ENCODE measurements around the gene TIAM1.

Gene TIAM1

DNA sequence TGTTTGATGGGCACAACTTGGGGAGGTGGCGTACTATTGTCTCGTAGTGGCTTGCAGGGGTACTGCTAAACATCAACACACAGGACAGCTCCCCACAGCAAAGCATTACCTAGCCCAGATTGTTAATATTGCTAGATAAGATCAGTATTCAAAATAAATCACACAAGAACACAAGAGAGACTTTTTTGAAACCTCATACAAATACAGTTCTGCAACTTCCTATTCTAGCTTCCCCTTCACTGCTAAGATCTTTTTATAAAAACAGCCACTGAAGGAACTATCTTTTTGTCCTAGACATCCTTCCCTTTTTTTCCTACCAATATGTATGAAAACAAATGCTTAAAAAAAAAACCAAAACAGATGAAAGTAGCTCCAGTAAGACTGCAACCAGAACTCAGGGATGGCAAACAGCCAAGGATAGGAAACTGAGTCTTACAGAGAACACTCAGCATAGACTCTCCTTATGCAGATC lies 167.9 kb downstream of the TIAM1 start:
- ChIA-PET POLR2A (no interaction called here), CTCF (interaction anchor here (1.2 to 1.6 kb wide), 3 partner anchors 11 to 77 kb away, joined by 3 to 5 read pairs (median 4); no protein-coding TSS in a partner anchor)
- TF ChIP-seq, protein P1, sequence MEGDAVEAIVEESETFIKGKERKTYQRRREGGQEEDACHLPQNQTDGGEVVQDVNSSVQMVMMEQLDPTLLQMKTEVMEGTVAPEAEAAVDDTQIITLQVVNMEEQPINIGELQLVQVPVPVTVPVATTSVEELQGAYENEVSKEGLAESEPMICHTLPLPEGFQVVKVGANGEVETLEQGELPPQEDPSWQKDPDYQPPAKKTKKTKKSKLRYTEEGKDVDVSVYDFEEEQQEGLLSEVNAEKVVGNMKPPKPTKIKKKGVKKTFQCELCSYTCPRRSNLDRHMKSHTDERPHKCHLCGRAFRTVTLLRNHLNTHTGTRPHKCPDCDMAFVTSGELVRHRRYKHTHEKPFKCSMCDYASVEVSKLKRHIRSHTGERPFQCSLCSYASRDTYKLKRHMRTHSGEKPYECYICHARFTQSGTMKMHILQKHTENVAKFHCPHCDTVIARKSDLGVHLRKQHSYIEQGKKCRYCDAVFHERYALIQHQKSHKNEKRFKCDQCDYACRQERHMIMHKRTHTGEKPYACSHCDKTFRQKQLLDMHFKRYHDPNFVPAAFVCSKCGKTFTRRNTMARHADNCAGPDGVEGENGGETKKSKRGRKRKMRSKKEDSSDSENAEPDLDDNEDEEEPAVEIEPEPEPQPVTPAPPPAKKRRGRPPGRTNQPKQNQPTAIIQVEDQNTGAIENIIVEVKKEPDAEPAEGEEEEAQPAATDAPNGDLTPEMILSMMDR (IDR thresholded peaks at IDR 0.05; ENCODE audit: control extremely low read depth, extremely low read depth, low read depth, missing control alignments): no peak
- no peak for DNase-seq (ENCODE audit: extremely low spot score)

DNA sequence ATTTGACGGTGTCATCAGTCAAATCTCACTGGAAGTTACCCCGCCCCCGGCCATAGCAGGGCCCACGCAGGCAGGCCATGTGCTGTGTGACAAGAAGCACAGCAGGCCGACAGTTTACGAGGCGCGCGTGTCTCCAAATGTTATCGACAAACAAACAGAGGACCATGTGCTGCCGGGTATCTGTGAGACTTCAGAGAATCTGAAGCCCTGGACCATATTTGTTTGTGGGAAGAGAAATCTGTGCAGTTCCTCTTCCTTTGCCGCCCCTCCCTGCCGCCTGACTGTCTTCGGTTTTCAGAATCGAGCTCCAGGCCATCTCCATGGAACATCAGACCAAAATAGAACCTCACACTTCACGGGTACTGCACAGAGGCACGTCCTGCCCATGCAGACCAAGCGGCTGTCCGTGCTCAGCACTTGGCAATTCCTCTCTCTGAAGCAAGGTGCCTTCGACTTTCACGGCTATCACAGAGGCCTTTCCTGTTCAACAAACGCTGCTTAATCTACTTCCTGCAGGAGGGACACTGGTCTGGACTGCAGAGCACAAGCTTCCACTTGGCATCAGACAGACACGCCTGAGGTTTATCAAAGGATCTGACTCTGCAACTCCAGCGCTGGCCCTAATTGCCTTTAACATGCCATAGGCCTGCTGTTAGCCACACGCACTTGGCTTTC lies 170.0 kb downstream of the TIAM1 start:
- POLR2A ChIA-PET: no interaction called here
- TF ChIP-seq, protein P1 (IDR thresholded peaks at IDR 0.05; ENCODE audit: control extremely low read depth, extremely low read depth, low read depth, missing control alignments): no peak
- no peak for DNase-seq (ENCODE audit: extremely low spot score)
- CTCF ChIA-PET: interaction anchor here (1.0 to 1.2 kb wide), 3 partner anchors 17 to 75 kb away, joined by 3 to 4 read pairs (median 3); no protein-coding TSS in a partner anchor

DNA sequence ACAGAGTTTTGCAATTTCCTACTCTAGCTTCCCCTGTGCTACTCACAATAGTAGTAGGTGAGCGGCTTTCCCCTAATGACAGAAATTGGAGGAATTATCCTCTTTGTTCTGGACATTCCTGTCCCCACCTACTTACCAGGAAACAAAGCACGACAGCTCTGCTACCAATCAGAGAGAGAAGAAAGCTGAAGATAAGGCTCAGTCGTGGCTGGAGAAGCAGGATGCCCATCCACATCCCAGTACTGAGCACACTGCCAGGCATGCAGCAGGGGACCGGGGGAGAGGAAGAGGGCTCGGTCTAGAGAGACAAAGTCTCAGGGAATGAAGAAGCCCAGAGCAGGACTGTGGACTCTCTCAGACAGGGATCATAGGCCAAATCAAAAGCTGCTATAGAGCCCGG lies 171.7 kb downstream of the TIAM1 start:
- POLR2A ChIA-PET: no interaction called here
- no peak for DNase-seq (ENCODE audit: extremely low spot score)

DNA sequence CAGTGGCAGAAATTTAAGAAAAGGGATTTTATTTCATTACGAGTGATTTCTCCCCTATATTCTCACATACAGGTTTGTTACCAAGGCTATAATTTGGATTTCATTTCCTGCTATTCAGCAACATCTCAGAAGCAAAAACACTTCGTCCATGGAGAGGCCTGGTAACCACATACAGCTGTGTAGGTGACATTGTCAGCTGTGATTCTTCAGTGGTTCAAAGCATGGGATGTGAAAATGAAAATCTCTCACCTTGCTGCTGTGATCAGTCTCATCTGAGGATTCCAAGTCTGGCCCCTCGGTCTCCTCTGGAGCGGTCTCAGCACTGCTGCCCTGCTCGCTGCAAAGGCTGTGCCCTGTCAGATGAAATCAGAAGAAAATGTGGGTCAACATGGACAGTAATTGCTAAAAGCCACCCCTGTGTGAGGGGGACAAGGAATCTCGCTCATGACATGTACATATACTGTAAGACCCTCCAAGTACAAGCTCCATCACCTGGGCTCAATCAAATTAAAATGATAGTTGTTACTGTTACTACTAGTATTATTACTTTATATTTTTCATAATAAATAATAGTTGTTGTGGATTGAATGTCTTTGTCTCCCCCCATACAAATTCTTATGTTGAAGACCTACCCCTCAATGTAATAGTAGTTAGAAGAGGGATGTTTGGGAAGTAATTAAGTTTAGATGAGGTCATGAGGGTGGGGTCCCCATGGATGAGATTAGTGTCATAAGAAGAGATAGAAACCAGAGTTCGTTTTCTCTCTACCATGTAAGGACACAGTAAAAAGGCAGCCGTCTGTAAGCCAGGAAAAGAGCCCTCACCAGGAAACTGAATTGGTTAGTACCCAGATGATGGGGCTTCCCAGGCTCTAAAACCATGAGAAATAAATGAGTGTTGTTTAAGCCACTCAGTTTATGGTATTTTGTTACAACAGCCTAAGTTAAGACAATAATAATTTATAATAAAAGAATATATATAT lies 179.1 kb downstream of the TIAM1 start:
- POLR2A ChIA-PET: no interaction called here
- DNase-seq (ENCODE audit: extremely low spot score): no peak
- TF ChIP-seq, protein P1 (IDR thresholded peaks at IDR 0.05; ENCODE audit: control extremely low read depth, extremely low read depth, low read depth, missing control alignments): no peak
- CTCF ChIA-PET: no interaction called here

More for the DNA sequence above, 171.7 kb downstream of the TIAM1 start:
- TF ChIP-seq, protein P1 (IDR thresholded peaks at IDR 0.05; ENCODE audit: control extremely low read depth, extremely low read depth, low read depth, missing control alignments): no peak
- CTCF ChIA-PET: interaction anchor here (0.9 to 1.1 kb wide), 2 partner anchors 9 to 19 kb away, joined by 3 to 4 read pairs; no protein-coding TSS in a partner anchor

DNA sequence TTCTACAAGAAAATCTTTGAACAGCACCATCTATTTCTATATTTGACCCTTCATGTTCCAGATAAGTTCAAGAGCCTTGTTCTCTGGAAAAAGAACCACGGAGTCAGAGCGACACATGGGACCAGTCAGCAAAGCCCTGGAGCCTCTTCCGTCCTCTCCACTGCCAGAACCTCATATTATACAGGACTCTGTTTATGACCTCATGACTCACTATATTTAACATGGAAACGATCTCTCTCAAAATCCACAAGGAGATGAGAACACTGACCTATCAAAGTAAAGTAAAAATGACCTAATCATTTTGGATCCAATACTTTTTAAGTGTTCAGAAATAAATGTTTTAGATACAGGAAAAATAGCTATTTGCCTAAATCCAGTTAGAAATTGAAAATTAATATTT lies 181.2 kb downstream of the TIAM1 start:
- ChIA-PET CTCF (interaction anchor here (1.1 to 1.4 kb wide), 2 partner anchors 18 to 20 kb away, joined by 3 read pairs; no protein-coding TSS in a partner anchor), POLR2A (no interaction called here)
- TF ChIP-seq, protein P1 (IDR thresholded peaks at IDR 0.05; ENCODE audit: control extremely low read depth, extremely low read depth, low read depth, missing control alignments): no peak
- DNase-seq (ENCODE audit: extremely low spot score): no peak

DNA sequence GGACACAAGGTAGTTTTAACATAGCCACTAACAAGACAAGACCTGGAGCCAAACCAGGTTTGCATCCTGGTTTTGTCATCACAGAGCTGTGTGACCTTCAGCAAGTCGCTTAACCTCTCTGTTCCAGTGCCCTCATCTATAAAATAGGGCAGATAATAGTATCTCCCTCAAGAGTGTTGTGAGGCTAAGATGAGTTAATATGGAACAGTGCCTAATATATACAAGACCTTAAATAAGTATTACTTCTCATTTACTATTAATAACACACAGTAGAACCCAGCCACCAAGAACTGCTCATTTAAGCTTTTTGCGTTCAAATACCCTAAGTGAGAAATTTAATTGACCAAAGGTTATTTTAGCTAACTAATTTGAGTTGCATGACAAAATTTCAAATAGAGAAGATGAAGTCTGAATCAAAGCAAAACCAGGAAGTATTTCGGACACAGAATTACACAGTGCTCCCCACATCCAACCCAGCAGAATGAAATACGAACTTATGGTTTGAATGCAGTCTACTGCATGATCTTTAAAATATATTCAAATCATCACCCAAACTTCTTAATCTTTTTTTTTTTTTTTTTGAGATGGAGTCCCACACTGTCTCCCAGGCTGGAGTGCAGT lies 181.9 kb downstream of the TIAM1 start:
- TF ChIP-seq, protein P1 (IDR thresholded peaks at IDR 0.05; ENCODE audit: control extremely low read depth, extremely low read depth, low read depth, missing control alignments): no peak
- CTCF ChIA-PET: interaction anchor here (1.1 to 1.4 kb wide), 2 partner anchors 19 to 21 kb away, joined by 3 read pairs; no protein-coding TSS in a partner anchor
- POLR2A ChIA-PET: no interaction called here
- DNase-seq (ENCODE audit: extremely low spot score): no peak
